Subcutaneous adipose tissue (tissue), 4 donors: ENCODE measurements around the gene TTC27. TPM values are rescaled to one million over a fixed set of nuclear protein-coding genes. Genes with fewer than 3 reads are reported as not detected.

Experiments
- total RNA-seq, 4 donors: library from RNA; depleted of rRNA; stranded (reverse); fragments of >200 nt; gene quantifications; one replicate each; pipeline ENCODE4 v1.1.0, GENCODE V29; 2016
- TF ChIP-seq, protein P1 (sequence below): fragments of 450-650 bp; IDR thresholded peaks from one replicate; pipeline ENCODE4 v1.5.1; 2016; ENCODE audit warnings: low read depth, mild to moderate bottlenecking, control low read depth, antibody characterized with exemption, moderate library complexity

Gene TTC27
- total RNA-seq, 4 donors from 2014 or later = 13.6 to 18.6 (median 15.5) TPM

- TF ChIP-seq, protein P1, sequence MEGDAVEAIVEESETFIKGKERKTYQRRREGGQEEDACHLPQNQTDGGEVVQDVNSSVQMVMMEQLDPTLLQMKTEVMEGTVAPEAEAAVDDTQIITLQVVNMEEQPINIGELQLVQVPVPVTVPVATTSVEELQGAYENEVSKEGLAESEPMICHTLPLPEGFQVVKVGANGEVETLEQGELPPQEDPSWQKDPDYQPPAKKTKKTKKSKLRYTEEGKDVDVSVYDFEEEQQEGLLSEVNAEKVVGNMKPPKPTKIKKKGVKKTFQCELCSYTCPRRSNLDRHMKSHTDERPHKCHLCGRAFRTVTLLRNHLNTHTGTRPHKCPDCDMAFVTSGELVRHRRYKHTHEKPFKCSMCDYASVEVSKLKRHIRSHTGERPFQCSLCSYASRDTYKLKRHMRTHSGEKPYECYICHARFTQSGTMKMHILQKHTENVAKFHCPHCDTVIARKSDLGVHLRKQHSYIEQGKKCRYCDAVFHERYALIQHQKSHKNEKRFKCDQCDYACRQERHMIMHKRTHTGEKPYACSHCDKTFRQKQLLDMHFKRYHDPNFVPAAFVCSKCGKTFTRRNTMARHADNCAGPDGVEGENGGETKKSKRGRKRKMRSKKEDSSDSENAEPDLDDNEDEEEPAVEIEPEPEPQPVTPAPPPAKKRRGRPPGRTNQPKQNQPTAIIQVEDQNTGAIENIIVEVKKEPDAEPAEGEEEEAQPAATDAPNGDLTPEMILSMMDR = no peak
Observed at GRCh38 chr2:32641180-32641579, 13.3 kb downstream of the TTC27 start.

DNA sequence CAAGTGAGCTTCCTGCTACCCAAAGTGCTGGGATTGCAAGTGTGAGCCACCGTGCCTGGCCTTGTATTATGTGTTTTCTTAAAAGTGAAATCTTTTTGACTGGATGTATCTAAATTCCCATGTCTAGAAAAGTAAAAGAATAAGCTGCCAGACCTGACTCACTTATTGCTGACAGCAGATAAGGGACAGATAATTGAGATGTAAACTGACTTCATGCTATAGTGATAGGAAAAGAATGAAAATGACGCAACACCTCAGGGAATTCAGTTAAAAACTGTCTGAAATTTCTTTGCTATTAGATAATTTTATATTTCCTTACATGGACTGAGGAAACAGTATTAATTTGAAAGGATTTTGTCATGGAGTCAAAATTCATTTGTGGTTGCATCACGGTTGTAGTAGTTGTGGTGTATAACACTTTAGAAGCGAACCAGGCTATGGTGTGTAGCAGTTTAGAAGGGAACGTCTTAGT is 19.4 kb downstream of the TTC27 start:
- TF ChIP-seq, protein P1 = no peak

- TF ChIP-seq, protein P1 = no peak
Observed at GRCh38 chr2:32652555-32653209, 24.8 kb downstream of the TTC27 start.

- TF ChIP-seq, protein P1 = no peak
Observed at GRCh38 chr2:32656069-32656468, 28.2 kb downstream of the TTC27 start.

DNA sequence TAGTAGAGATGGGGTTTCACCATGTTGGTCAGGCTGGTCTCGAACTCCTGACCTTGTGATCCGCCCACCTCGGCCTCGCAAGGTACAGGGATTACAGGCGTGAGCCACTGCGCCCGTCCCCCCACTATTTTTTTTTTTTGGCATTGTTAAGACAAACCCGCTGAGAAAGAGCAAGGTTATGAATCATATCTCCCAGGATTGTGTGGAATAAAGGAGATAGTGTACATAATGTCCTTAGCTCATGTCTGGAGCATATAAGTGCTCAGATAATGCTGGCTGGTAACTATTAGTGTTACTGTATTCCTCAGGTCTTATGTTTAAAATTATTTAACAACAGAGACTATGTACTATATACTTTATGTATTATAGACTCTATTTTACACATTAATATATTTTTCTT is 36.0 kb downstream of the TTC27 start:
- TF ChIP-seq, protein P1 = no peak

DNA sequence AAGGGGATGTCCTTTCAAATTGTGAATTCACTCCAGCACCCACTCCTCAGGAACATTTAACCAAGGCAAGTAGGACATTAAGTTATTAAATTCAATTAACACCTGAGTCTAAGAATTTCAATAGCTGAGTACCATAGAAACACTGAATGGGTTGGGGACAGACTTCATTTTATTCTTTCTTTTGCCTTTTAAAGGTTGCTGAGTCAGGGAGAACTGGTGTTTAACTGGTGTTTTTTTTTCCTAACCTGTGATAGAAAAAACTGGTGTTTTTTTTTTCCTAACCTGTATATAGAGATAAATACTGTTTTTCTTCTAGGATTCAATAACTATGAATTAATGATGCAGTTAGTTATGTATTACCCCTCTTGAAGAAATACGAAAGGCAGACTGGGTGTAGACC is 38.9 kb downstream of the TTC27 start:
- TF ChIP-seq, protein P1 = no peak

DNA sequence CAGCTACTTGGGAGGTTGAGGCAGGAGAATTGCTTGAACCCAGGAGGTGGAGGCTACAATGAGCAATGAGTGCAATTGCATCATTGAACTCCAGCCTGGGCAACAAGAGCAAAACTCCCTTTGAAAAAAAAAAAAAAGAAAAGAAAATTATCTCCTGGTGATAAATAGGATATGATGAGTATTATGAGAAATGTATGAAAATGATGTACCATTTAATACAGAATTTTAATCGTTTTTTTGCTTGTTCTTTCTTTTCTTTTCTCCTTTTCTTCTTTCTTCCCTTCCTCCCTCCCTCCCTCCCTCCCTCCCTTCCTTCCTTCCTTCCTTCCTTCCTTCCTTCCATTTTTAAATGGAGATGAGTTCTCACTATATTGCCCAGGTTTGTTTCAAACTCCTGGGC is 40.4 kb downstream of the TTC27 start:
- TF ChIP-seq, protein P1 = no peak
